Measurements from ENCODE around the gene UBA6.

DNA sequence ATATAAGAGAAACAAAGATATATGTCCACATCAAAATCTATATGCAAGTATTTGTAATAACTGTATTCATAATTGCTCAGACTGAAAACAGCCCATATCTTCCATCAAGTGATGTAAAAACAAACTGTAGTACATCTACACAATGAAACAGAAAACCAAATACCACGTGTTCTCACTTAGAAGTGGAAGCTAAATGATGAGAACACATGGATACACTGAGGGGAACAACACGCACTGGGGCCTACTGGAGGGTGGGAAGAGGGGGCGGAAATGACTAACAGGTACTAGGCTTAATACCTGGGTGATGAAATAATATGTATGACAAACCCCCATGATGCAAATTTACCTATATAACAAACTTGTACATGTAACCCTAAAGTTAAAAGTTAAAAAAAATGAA, 42.7 kb downstream of the UBA6 start:
- TF ChIP-seq, protein P1, sequence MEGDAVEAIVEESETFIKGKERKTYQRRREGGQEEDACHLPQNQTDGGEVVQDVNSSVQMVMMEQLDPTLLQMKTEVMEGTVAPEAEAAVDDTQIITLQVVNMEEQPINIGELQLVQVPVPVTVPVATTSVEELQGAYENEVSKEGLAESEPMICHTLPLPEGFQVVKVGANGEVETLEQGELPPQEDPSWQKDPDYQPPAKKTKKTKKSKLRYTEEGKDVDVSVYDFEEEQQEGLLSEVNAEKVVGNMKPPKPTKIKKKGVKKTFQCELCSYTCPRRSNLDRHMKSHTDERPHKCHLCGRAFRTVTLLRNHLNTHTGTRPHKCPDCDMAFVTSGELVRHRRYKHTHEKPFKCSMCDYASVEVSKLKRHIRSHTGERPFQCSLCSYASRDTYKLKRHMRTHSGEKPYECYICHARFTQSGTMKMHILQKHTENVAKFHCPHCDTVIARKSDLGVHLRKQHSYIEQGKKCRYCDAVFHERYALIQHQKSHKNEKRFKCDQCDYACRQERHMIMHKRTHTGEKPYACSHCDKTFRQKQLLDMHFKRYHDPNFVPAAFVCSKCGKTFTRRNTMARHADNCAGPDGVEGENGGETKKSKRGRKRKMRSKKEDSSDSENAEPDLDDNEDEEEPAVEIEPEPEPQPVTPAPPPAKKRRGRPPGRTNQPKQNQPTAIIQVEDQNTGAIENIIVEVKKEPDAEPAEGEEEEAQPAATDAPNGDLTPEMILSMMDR (IDR thresholded peaks at IDR 0.05; ENCODE audit: low read length): no peak
- TF ChIP-seq EZH2phosphoT487 (IDR thresholded peaks at IDR 0.05; ENCODE audit: low read length): no peak
